ENCODE measurements around the gene SLC1A7.
A peak's percentile ranks its signal among the peaks of the same experiment; 100 is the strongest.

The SLC1A7 gene

GRCh38 chr1:53075761-53076163, 66.7 kb downstream of the SLC1A7 start:
- no peak for TF ChIP-seq POLR2AphosphoS5 (IDR thresholded peaks at IDR 0.05; ENCODE audit: low read depth, low read length)
- TF ChIP-seq POLR2A (IDR thresholded peaks at IDR 0.05; ENCODE audit: low read depth, low read length): no peak
- no peak for TF ChIP-seq TAF1 (IDR thresholded peaks at IDR 0.05; ENCODE audit: borderline replicate concordance, low read depth, low read length)
- FAIRE-seq (no peak), DNase-seq (ENCODE audit: insufficient read length) (no peak)

DNA sequence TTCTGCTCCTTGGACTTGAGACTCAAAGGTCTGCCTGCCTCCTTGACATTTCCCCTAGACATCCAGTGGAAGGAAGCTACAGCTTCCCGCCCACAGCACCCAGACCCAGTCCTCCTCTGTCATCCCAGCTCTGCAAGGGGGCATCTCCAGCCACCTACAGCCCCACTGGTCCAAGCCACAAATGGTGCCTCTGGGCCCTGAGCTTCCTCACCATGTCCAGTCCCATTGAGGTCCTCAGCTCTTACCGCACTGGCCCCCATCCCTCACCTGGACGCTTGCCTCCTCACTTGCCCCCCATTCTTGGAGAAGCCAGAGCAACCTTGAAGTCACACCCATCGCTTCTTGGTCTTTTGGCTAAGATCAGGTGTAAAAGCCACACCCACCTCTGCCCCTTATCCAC, 67.2 kb downstream of the SLC1A7 start:
- FAIRE-seq (no peak), DNase-seq (ENCODE audit: insufficient read length) (no peak)
- TF ChIP-seq POLR2A (IDR thresholded peaks at IDR 0.05; ENCODE audit: low read depth, low read length) (no peak), POLR2AphosphoS5 (IDR thresholded peaks at IDR 0.05; ENCODE audit: low read depth, low read length) (no peak), TAF1 (IDR thresholded peaks at IDR 0.05; ENCODE audit: borderline replicate concordance, low read depth, low read length) (no peak)

DNA sequence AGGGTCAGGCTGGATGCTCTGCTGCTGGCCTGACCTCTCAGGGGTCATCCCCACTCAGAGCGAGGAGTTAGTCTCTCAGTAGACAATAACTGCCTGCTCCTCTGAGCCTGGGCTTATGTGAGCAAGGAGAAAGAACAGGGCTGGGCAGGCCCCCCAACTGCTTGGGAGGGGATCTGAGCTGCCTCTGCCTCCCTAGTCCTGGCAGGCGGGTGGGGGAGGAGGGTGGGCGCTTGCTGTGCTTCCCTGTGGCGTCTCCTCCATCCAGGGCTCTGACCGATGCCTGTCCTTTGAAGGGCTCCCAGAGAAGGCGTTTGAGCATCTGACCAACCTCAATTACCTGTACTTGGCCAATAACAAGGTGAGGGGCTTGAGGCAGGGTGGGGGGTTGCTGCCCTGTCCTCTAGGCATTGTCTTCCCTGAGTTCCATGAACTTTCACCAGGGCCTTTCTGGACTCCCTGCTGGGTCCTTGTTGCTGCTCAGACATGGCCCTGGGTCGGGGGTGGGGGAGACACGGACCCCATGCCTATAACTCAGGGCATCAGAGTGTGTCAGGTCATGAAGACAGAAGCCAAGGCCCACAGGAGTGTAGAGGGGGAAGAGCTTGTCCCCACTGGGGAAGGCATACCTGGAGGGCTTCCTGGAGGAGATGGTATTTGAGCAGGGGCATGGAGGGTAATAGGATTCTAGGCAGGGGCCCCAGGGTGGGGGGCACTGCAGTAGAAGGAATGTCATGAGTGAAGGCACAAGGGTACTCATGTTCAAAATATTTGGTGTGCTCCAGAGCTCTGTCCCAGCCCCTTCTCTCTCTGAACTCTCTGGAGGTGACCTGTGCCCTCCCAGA, 67.9 kb downstream of the SLC1A7 start:
- DNase-seq (ENCODE audit: insufficient read length): no peak
- TF ChIP-seq TAF1 (IDR thresholded peaks at IDR 0.05; ENCODE audit: borderline replicate concordance, low read depth, low read length): no peak
- no peak for TF ChIP-seq POLR2A (IDR thresholded peaks at IDR 0.05; ENCODE audit: low read depth, low read length)
- no peak for TF ChIP-seq POLR2AphosphoS5 (IDR thresholded peaks at IDR 0.05; ENCODE audit: low read depth, low read length)
- FAIRE-seq: no peak

- no peak for TF ChIP-seq POLR2A (IDR thresholded peaks at IDR 0.05; ENCODE audit: low read depth, low read length)
- no peak for TF ChIP-seq POLR2AphosphoS5 (IDR thresholded peaks at IDR 0.05; ENCODE audit: low read depth, low read length)
- TF ChIP-seq TAF1 (IDR thresholded peaks at IDR 0.05; ENCODE audit: borderline replicate concordance, low read depth, low read length): no peak
- DNase-seq (ENCODE audit: insufficient read length): no peak
- FAIRE-seq: no peak
Observed at GRCh38 chr1:53073868-53074311, 68.5 kb downstream of the SLC1A7 start.

DNA sequence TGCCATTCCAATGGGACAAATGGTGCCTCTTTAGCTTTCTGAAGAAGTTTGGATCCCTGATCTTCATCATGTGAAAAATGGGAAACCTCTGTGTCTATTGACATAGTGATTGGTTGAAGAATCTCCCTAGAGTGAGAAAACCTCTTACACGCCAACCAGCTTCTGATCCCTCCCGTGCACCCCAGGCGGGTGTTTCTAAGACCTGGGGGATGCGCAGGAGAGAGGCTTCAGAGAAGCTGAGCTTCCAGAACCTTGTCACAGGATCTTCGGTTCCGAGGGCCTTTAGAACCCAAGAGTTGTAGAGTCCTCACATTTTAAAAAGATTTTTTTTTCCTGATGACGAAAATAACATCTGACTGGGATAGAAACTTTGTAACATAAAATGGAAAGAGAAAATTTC, 69.2 kb downstream of the SLC1A7 start:
- no peak for FAIRE-seq
- no peak for DNase-seq (ENCODE audit: insufficient read length)
- TF ChIP-seq POLR2AphosphoS5 (IDR thresholded peaks at IDR 0.05; ENCODE audit: low read depth, low read length): no peak

DNA sequence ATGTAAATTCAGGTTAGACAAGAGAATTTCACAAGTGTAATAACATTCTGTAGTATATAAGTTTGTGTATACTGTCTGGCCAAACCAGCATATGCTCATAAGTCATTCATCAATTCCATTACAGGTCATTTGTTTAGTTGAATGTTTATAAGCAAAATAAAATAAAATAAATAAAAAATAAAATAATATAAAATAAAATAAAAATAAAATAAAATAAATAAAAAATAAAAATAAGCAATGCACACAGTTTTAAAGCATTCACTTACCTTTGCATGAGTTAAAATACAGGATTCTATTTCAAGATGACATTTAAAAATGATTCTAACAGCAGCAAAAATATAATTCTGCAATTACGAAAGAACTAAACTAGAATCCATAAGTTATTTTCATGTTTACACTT, 70.5 kb downstream of the SLC1A7 start:
- FAIRE-seq (no peak), DNase-seq (ENCODE audit: insufficient read length) (no peak)
- TF ChIP-seq POLR2AphosphoS5 (IDR thresholded peaks at IDR 0.05; ENCODE audit: low read depth, low read length) (no peak), TAF1 (IDR thresholded peaks at IDR 0.05; ENCODE audit: borderline replicate concordance, low read depth, low read length) (no peak), POLR2A (IDR thresholded peaks at IDR 0.05; ENCODE audit: low read depth, low read length) (no peak)

DNA sequence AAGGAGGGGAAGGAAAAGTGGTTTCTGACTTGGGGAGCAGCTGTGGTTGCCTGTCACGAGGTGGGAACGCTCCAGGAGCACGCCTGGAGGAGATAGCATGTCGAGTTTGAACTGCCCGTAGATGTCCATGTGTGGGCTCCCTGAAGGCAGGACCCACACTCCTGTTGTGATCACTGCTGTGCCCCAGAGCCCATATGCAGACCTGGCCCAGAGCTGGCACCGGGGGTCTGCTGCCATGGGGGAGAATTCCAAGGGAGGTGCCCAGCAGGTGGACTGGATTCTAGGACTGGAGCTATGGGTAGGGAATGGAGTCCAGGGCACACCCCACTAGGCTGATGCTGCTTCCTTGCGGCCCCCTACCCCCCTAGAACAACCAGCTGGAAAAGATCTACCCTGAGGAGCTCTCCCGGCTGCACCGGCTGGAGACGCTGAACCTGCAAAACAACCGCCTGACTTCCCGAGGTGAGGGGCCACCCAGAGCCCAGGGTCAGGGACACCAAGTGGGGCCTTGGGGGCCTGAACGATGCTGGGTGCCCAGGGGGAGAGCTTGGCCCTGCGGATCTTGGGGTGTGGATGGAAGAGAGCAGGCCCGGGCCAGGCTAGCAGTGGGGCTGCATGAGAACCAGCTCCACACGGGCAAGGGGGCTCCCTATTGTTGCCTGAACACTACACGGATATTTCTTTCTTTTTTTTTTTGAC, 71.1 kb downstream of the SLC1A7 start:
- DNase-seq (ENCODE audit: insufficient read length) (no peak), FAIRE-seq (no peak)
- TF ChIP-seq POLR2A (IDR thresholded peaks at IDR 0.05; ENCODE audit: low read depth, low read length) (no peak), TAF1 (IDR thresholded peaks at IDR 0.05; ENCODE audit: borderline replicate concordance, low read depth, low read length) (no peak), POLR2AphosphoS5 (IDR thresholded peaks at IDR 0.05; ENCODE audit: low read depth, low read length) (no peak)

DNA sequence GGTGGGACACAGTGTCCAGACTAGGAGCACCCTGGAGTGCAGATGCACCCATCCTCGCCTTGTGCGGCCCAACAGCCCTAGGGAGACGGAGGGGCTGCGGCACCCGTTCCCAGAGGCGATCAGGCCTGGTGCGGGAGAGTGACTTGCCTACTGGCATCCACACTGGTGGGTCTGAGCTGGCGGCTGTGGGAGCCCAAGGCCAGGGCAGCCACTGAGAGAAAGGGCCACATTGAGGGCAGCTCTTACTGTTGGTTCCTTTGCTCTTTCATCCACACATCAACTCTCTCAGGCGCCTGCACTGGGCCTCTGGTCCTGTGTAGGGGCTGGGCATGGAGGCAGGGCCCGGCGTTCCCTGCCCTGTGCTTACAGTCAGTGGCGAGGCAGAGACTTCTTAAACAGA, 71.8 kb downstream of the SLC1A7 start:
- no peak for FAIRE-seq
- peak; percentile 13 for DNase-seq (ENCODE audit: insufficient read length)
- no peak for TF ChIP-seq TAF1 (IDR thresholded peaks at IDR 0.05; ENCODE audit: borderline replicate concordance, low read depth, low read length)
- TF ChIP-seq POLR2AphosphoS5 (IDR thresholded peaks at IDR 0.05; ENCODE audit: low read depth, low read length): no peak
- TF ChIP-seq POLR2A (IDR thresholded peaks at IDR 0.05; ENCODE audit: low read depth, low read length): no peak

GRCh38 chr1:53069663-53070327, 72.6 kb downstream of the SLC1A7 start:
- DNase-seq (ENCODE audit: insufficient read length): peak; percentile 14
- no peak for TF ChIP-seq POLR2AphosphoS5 (IDR thresholded peaks at IDR 0.05; ENCODE audit: low read depth, low read length)
- no peak for TF ChIP-seq POLR2A (IDR thresholded peaks at IDR 0.05; ENCODE audit: low read depth, low read length)
- no peak for TF ChIP-seq TAF1 (IDR thresholded peaks at IDR 0.05; ENCODE audit: borderline replicate concordance, low read depth, low read length)

DNA sequence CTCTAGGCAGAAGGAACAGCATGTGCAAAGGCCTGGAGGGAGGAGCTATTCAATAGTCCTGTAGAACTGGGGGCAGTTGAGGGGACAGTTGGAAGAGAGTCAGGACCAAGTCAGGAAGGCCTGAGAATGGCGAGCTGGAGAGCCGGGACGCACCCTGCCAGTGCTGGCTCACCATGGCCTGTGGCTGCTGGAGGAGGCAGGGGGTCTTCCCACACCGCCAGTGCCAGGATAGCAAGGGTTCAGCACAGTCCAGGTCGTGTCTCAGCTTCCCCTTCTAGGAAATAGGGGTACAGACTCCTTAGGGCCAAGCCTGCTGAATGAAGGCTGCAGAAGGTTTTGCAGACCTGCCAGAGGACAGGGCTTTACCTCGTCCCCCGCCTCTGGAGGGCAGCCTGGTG, 73.2 kb downstream of the SLC1A7 start:
- TF ChIP-seq POLR2A (IDR thresholded peaks at IDR 0.05; ENCODE audit: low read depth, low read length): no peak
- no peak for TF ChIP-seq TAF1 (IDR thresholded peaks at IDR 0.05; ENCODE audit: borderline replicate concordance, low read depth, low read length)
- no peak for TF ChIP-seq POLR2AphosphoS5 (IDR thresholded peaks at IDR 0.05; ENCODE audit: low read depth, low read length)
- FAIRE-seq (no peak), DNase-seq (ENCODE audit: insufficient read length) (no peak)

More at GRCh38 chr1:53069663-53070327, 72.6 kb downstream of the SLC1A7 start:
- no peak for FAIRE-seq

GRCh38 chr1:53068314-53069099, 73.9 kb downstream of the SLC1A7 start:
- DNase-seq (ENCODE audit: insufficient read length) (no peak), FAIRE-seq (no peak)
- TF ChIP-seq POLR2A (IDR thresholded peaks at IDR 0.05; ENCODE audit: low read depth, low read length) (no peak), POLR2AphosphoS5 (IDR thresholded peaks at IDR 0.05; ENCODE audit: low read depth, low read length) (no peak), TAF1 (IDR thresholded peaks at IDR 0.05; ENCODE audit: borderline replicate concordance, low read depth, low read length) (no peak)
